Stimulated activated CD4-positive, alpha-beta T cell treated with anti-CD3 and anti-CD28 coated beads, Interleukin-15, amount 100 ng/mL, for 48 hours (primary cell): ENCODE measurements around the gene NACAD.

ENCODE experiments used
- DNase-seq, 2 donors: peaks; one replicate each; pipeline ENCODE4 v3.0.0-alpha.2; 2020; ENCODE audit warnings: low read depth in 2 of 2

Gene NACAD

DNA sequence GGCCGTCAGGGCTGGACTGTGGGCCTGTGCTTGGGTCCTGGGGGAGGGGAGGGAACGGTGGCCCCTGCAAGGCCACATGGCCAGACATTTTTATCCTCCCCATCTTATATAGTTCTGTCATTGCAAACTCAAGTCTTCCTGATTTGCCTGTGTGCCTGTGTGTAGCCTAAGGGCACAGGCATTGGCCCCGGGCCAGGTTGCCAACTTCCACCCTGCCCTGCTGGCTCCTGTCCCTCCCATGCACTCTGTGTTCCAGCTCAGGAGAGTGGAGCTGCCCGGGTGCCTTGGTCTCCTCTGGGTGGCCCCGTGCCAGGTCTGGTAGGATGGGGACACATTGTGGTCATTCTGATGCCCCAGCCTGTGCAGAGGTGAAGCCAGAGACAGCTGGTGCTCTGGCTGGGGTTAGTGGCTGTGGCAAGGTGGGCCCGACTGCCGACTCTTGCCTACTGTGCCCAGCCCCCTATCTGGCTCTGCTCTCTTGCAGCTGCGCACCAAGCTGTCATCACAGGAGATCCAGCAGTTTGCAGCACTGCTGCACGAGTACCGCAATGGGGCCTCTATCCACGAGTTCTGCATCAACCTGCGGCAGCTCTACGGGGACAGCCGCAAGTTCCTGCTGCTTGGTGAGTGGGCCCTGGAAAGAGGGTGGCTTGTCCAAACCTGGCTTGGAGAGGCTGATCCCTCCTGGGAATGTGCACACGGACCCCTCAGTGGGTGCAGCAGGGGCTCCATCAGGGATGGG, 14.8 kb downstream of the NACAD start:
- no peak for DNase-seq

DNA sequence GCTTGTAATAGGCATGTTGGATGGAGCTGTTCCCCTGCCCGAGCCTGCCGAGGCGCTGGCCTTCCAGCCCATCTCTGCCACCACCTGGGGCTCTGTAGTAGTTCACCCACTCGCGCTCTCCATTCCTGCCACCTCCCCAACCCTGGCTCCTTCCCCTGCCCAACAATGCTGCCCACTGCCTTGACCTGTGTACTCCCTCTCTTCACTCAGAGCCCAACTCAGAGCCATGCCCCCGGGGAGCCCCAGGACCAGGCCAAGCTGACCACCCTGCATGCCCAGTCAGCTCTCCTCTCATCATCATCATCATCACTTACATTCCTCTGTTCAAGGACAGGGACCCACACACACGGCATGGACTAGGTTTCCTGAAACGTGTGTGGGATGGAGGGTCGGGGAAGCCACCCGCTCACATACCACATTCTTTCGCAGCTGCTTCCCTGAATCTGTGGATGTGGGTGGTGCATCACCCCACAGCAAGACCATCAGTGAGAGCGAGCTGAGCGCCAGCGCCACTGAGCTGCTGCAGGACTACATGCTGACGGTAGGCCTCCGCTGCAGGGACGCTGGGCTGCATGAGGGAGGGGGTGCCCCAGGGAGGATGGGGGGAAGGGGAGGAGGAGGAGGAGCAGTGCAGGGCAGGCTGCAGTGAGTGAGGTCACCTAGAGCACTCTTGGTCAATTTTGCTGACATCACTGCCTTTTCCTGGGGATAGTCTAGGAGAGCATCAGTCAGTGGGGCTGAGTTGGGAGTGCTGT, 15.6 kb downstream of the NACAD start:
- no peak for DNase-seq

DNA sequence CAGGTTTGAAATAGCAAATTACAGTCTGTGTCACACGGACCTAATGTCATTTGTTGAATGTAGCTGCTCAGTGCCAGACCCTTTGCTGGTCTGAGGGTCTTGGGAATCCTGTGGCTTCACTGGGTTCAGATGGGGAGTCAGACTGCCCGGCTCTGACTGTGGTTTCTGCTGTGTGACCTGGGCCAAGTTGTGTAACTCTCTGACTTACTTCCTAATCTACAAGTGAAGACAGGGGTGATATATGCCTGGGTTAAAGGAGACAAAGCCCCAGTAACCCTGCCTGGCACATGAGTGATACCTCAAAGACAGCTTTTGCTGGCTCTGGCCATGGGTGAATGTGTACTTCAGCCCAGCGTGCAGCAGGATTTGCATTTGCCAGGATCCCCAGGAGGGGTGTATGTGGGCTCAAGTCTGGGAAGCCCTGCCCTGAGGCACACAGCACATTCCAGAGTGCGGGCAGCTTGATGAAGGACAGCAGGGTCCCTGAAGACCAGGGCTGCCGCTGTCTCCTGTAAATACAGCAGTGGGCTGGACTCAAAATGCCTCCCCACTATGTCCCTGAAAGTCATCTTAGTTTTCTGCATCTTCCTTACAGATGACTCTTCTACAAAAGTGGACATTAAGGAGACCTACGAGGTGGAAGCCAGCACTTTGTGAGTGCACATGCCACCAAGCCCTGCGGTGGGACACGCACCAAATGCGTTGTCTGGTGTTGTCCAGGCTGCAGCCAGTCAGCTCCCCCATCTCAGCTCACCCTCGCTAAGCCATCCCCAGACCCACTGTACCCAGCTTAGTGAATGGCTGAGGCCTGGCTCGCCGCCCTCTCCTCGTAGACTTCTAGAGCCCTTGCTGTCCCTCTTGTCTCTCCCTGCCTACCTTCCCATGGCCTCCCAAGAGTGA, 16.4 kb downstream of the NACAD start:
- no peak for DNase-seq

DNA sequence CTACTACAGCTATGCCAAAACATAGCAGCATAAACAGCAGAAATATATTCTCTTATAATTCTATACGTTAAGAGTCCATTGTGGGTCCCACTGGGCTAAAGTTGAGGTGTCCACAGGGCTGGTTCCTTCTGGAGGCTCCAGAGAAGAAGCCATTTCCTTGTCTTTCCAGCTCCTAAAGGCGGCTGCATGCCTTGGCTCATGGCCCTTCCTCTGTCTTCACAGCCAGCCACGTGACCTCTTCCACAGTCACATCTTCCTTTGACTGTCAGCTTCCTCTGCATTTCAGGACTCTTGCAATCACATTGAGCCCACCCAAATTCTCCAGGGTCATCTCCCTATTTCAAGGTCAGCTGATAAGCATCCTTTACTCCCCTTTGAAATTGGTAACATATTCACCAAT, 17.2 kb downstream of the NACAD start:
- DNase-seq = no peak

DNA sequence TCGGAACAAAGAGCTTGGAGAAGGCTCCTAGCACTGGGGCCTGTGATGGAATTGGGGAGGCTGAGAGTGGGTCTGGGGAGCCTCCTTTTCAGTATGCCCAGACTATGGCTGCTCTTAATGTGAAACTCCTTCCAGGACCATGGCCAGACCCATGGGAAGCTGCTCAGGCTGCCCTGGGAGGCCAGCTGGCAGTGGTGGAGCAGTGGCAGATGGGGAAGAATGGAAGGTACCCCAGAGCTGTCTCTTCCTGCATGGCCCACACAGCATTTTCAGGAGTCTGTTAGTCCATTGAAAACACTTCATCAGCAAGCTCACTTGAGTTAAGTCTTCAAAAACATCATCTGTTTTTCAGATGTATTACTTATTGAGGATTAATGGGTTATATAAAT, 18.5 kb downstream of the NACAD start:
- no peak for DNase-seq

DNA sequence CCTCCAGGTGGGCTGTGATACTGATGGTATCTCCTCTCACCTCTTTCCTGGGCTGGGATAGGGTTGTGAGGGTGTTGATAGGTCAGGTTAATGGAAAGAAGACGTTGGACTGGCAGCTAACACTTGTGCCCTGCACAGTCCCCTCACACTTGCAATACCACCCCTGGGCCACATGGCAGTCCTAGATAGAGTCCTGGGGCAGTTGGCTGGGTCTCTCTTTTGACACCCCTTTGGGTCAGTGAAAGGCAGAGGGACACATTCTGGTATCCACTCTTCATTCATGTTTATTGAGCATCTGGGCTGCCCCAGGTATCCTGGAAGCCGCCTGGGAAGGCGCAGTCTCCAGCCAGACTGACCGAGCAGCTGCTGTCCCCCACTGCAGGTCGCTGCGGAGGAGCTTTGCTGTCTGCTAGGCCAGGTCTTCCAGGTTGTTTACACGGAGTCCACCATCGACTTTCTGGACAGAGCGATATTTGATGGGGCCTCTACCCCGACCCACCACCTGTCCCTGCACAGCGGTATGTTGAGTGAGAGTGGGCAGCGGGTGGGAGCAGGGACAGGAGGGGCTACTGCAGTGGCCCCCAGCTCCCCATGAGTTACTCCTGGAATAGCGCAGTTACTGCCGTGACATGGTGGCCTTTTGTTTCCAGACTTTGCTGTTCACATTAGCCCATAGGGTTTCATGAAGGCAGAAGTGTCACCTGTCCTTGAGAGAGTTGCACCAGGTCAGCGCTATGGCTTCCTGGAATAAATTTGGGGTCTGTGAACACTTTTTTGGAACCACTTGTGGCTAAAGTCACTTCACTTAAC, 19.1 kb downstream of the NACAD start:
- DNase-seq = no peak

DNA sequence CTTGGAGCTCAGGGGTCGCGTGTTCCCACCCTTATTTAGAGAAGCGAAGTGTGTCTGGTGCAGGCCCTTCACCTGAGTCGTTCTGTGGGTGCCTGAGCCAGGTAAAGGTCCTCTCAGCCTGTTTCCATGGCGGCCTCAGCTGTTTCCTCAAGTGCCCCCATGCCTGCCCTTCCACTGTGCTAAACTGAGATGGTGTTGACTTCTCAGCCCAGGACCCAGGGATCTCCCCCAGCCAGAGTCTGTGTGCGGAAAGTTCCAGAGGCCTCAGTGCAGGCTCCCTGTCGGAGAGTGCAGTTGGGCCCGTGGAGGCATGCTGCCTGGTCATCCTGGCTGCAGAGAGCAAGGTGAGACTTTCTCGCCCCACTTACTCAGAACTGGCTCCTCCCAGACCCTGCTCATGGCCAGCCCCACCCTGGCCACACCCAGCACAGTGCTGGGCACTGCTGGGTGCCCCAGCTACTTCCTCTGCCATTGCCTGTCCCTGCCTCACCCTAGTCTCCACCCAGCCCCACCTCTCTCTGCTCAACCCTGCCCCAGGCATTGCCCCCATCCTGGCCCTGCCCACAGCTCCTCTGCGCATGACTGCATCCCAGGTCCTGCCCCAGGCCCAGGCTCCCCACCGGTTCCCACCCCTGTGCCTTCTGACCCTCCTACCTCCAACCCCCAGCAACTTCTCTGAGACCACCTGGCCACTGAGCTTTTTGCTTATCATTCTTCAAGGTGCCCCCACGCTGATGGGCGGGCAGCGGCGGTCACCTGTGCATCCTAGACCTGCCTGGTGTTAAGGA, 20.3 kb downstream of the NACAD start:
- DNase-seq = no peak

DNA sequence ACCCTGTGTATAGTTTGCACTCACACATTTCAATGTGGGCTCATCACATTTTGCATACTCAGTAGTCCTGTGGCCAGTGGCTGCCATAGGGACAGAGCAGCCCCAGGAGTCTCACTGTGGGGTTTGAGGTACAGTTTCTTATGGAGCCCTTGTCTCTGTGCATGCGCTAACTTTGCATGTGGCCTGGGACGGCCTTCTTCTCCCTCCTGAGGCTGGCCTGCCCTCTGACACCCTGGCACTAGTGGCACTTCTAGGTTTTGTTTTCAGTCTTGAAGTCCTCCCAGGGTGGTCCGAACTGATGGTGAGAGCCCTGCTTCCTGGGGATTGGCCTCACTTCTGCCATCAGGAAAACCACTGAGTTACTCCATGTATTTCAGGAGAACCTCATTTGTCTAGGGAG, 21.2 kb downstream of the NACAD start:
- no peak for DNase-seq

DNA sequence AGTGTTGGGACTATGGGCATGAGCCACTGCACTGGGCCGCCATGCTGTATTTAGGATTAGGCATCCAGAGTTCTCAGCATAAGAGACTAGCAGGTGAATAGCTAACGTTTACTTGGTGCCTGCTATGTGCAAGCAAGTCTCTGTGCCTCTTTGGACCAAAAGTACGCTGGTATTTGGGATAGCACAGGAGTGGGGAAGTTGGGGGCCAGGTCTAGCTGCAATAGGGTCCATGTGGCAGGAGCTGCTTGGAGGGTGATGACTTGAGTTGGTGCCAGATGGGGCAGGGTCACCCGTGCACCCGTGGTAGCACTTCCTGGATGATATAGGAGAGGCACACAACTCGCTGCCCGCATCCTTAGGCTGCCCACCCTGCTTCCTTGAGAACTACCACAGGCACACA, 22.4 kb downstream of the NACAD start:
- no peak for DNase-seq

DNA sequence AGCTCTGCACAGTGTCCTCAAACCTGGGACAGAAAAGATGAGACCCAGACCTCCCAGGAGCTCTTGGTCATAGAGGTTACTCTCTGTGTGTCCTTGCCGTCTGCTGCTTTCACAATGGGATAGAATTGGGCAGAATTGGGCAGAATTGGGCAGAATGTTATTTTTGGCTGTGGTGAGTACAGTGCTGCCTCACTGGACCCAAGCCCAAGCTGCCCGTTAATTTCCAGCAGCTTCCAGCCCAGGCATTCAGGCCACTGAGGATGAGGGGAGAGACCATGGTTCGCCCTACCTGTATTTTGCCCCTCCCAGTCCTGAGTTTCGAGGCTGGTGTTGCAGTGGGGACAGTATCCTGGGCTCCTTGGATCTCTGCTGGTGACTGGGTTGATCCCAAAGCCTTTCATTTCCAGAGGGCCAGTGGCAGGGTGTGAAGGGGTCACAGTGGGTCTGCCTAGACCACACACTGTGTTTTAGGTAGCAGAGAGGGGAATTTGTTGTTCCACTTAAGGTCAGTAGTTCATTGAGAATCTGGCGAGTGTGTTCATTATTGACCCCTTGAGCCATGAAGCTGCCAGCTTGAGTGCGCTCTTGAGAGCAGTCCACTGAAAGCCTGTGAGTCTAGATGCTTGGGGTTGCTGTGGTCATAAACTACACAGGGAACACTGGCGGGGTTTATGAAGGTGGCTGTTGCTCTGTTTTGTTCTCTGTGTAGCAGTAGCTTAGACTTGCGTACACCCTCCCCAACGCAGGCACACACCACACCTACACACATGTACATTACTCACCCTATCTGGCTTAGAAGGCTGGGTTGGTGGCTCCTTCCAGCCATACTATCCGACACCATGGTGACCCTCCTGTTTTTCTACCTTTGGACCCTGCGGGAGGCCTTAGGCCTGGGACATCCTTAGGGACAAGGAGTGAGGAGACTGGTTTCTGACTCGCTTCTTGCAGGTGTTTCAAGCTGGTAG, 23.5 kb downstream of the NACAD start:
- DNase-seq = no peak

DNA sequence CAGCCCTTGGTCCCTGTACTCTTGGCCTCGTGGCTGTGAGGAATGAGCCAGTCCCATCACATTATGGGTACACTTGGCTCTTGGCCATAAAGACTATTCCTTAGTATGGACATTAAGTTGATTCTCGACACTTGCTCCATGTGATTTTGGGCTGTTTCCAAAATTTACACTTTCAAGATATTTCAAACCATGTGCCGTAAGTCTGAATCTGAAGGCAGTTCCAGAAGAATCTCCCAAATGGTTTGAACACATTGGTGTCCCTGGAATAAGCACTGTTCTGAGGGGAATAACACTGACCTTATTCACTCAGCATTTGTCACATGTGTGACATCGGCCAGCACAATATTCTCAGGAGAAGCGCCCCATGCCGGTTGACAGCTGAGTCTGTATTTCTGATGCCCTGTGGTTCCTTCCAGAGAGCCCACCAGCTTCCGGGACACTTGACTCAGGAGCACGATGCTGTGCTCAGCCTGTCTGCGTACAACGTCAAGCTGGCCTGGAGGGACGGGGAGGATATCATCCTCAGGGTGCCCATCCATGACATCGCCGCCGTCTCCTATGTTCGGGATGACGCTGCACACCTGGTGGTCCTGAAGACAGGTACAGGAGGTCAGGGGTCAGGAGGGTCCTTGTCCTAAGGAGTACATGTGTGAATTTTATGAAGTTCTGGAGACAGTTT, 24.6 kb downstream of the NACAD start:
- no peak for DNase-seq

DNA sequence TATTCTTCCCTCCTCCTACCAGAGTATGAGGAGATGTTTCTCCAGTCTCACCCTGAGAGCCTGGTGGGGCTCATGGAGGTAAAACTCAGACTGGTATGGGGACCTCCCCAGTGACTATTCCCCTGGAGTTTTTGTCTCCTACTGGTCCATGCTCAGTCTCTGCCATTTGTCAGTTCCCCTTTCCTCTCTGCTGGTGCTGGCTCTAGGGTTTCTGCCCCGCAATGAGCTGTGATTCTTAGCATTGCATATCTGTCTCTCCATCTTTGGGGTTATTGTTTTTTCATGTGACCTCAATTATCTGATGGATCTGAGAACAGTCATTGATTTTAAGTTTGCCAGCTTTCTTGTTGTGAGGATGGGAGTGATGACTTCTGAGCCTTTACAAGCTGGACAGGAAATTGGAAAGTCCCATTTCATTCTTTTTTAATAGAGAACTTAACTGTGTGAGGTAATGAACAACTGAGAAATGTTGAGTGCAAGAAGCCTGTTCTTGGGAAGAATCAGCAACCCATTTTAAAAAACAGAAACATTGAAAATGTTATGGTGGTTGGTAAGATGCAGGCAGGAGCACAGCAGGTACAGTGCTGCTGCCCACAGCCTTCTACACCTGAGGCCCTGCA, 26.9 kb downstream of the NACAD start:
- DNase-seq = no peak

DNA sequence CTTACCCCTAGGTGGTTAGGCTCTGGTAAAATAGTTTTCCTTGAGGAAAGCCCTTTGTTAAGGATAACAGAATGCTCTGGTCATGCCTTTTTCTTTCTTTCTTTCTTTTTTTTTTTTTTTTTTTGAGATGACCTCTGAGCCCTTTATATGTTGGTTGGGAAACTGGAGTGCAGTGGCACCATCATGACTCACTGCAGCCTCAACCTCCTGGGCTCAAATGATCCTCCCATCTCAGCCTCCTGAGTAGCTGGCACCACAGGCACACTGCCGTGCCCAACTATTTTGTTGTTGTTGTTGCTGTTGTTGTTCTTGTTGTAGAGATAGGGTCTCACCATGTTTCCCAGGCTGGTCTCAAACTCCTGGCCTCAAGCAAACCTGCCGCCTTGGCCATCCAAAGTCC, 27.4 kb downstream of the NACAD start:
- no peak for DNase-seq

DNA sequence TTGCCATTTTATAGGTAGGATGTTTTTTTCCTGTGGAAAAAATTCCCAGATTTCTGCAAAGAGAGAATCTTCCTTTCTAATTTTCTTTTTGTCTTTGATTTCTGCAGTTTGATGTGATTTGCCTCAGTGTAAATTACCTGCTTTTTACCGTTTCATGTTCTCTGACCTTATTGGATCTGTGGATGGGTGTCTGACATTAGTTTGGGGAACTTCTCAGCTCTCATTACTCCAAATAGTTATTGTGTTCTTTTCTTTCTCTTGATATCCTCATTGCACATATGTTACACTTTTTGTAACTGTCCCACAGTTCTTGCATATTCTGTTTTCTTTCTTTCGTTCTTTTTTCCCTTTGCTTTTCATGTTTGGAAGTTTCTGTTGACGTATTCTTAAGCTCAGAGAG, 28.5 kb downstream of the NACAD start:
- DNase-seq = no peak

DNA sequence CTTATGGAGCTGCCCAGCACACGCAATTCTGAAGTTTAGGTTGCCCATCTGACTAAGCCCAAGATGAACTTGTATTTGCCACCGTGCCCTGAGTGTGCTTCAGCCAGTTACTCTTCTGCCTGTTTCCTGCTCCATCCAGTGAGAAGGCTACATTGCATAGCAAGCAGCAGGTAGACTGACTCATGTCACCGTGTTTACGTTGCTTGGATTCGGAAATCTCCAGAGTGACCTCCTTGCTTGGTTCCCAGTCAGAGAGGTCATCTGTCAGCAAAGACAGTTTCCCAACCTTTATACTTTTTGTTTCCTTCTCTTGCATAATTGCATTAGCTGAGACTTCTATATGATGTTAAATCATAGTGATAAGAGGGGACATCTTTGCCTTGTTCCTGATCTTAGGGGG, 30.9 kb downstream of the NACAD start:
- no peak for DNase-seq

DNA sequence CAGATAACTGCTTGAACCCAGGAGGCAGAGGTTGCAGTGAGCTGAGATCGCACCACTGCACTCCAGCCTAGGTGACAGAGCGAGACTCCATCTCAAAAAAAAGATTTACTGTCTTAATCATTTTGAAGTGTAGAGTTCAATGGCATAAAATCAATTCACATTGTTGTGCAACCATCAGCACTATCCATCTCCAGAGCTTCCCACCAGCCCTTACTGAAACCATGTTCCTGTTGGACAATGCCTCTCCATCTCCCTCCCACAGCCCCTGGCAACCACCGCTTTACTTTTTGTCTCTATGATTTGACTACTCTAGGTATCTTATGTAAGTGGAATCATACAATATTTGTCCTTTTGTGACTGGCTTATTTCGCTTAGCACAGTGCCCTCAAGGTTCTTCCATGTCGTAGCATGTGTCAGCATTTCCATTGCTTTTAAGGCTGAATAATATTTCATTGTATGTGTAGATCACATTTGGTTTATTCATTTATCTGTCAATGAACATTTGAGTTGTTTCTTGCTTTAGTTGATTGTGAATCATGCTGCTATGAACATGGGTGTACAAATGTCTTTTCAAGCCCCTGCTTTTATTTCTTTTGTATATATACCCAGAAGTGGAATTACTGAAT, 33.1 kb downstream of the NACAD start:
- DNase-seq = no peak

DNA sequence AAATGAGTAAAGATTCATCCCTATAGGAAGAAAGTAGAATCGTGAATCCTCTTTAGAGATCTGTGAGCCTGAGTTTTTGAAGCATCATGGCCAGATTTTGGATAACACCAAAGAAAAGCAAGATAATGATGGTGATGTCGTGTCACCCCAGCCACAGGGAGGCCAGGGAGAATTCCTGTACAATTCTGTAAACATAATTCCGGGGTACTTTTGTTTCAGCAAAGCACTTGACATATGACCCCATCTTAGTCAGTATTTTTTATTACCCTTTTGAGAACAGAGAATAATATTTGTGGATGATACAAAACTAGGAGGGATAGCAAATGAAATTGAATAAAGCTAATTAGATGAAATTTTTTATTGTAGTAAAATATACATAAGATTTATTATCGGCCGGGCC, 33.8 kb downstream of the NACAD start:
- DNase-seq = no peak

DNA sequence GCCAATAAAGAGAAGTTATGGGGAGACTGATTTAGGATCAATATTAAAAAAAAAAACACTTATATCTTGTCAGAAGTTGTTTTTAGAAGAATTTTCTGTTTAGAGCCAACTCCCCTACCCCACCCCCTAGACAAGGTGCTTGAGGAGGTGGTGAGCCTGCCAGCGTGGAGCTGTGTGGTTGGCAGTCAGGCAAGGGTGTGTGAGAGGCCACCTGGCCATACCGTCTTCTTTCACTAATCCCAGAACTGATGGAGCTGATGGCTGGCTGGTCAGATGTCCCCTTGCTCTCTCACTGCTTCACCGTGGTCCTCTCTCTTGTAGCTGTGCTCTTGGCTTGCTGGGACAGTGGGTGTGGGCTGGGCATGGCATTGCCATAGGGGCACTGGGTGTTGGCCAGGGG, 34.3 kb downstream of the NACAD start:
- no peak for DNase-seq
